Neural cell (in vitro differentiated cells): Measurements from ENCODE around the gene ADGRL4.

Experiments
- EP300 ChIP-seq: fragments of 450-650 bp; conservative IDR thresholded peaks from 2 replicates; pipeline ENCODE4 v1.6.1; 2014; ENCODE audit warnings: antibody characterized with exemption, mild to moderate bottlenecking, moderate library complexity; ENCODE audit not compliant: poor library complexity, severe bottlenecking
- EZH2 ChIP-seq: fragments of 200-600, 300-800 bp; shearing (Covaris generic), sonication (generic); IDR thresholded peaks from 2 replicates; pipeline ENCODE4 v1.6.1; 2014; ENCODE audit warnings: antibody characterized with exemption, low read length, borderline replicate concordance, mild to moderate bottlenecking; ENCODE audit not compliant: insufficient read depth, poor library complexity, severe bottlenecking
- MXI1 ChIP-seq: fragments of 450-650 bp; conservative IDR thresholded peaks from 2 replicates; pipeline ENCODE4 v1.6.1; 2014; ENCODE audit warnings: antibody characterized with exemption, mild to moderate bottlenecking; ENCODE audit not compliant: poor library complexity, severe bottlenecking
- POLR2AphosphoS5 ChIP-seq: IDR thresholded peaks from 2 replicates; pipeline ENCODE4 v1.6.1; 2012
- RAD21 ChIP-seq: fragments of 450-650 bp; conservative IDR thresholded peaks from 2 replicates; pipeline ENCODE4 v1.6.1; 2014; ENCODE audit warnings: antibody characterized with exemption, mild to moderate bottlenecking, moderate library complexity
- SMC3 ChIP-seq: fragments of 450-650 bp; conservative IDR thresholded peaks from 2 replicates; pipeline ENCODE4 v1.6.1; 2014; ENCODE audit warnings: antibody characterized with exemption, mild to moderate bottlenecking, moderate library complexity; ENCODE audit not compliant: poor library complexity
- TAF1 ChIP-seq: IDR thresholded peaks from 2 replicates; pipeline ENCODE4 v1.6.1; 2012; ENCODE audit warnings: low read depth
- TF ChIP-seq, protein P1 (sequence below): IDR thresholded peaks from 2 replicates; pipeline ENCODE4 v1.6.1; 2012; ENCODE audit warnings: borderline replicate concordance
- TF ChIP-seq, protein P2 (sequence below): fragments of 450-650 bp; IDR thresholded peaks from 2 replicates; pipeline ENCODE4 v1.5.1; 2014; ENCODE audit warnings: antibody characterized with exemption, mild to moderate bottlenecking, moderate library complexity; ENCODE audit not compliant: poor library complexity, severe bottlenecking

DNA sequence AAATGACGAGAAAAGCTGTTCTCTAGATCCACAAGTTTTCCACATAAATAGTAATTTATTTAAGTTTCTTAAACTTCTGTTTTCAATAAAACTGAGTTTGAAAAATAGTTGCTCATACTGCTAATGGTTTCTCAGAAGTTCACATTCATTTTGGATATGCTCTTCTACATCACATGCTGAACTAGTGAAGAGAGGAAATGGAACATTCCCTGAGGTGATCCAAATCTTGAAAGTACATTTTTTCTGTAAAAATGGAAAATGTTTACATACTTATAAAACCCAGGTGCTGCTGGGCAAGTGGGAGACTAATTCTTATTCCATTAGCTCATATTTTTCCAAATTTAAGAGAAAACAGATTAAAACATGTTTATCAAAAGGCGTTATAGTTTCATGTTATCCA lies 111.7 kb downstream of the ADGRL4 start:
- TF ChIP-seq, protein P1, sequence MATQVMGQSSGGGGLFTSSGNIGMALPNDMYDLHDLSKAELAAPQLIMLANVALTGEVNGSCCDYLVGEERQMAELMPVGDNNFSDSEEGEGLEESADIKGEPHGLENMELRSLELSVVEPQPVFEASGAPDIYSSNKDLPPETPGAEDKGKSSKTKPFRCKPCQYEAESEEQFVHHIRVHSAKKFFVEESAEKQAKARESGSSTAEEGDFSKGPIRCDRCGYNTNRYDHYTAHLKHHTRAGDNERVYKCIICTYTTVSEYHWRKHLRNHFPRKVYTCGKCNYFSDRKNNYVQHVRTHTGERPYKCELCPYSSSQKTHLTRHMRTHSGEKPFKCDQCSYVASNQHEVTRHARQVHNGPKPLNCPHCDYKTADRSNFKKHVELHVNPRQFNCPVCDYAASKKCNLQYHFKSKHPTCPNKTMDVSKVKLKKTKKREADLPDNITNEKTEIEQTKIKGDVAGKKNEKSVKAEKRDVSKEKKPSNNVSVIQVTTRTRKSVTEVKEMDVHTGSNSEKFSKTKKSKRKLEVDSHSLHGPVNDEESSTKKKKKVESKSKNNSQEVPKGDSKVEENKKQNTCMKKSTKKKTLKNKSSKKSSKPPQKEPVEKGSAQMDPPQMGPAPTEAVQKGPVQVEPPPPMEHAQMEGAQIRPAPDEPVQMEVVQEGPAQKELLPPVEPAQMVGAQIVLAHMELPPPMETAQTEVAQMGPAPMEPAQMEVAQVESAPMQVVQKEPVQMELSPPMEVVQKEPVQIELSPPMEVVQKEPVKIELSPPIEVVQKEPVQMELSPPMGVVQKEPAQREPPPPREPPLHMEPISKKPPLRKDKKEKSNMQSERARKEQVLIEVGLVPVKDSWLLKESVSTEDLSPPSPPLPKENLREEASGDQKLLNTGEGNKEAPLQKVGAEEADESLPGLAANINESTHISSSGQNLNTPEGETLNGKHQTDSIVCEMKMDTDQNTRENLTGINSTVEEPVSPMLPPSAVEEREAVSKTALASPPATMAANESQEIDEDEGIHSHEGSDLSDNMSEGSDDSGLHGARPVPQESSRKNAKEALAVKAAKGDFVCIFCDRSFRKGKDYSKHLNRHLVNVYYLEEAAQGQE, result no peak
- TF ChIP-seq, protein P2, sequence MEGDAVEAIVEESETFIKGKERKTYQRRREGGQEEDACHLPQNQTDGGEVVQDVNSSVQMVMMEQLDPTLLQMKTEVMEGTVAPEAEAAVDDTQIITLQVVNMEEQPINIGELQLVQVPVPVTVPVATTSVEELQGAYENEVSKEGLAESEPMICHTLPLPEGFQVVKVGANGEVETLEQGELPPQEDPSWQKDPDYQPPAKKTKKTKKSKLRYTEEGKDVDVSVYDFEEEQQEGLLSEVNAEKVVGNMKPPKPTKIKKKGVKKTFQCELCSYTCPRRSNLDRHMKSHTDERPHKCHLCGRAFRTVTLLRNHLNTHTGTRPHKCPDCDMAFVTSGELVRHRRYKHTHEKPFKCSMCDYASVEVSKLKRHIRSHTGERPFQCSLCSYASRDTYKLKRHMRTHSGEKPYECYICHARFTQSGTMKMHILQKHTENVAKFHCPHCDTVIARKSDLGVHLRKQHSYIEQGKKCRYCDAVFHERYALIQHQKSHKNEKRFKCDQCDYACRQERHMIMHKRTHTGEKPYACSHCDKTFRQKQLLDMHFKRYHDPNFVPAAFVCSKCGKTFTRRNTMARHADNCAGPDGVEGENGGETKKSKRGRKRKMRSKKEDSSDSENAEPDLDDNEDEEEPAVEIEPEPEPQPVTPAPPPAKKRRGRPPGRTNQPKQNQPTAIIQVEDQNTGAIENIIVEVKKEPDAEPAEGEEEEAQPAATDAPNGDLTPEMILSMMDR, result no peak
- no peak for TF ChIP-seq EZH2
- TF ChIP-seq RAD21, result no peak
- TF ChIP-seq MXI1, result no peak
- no peak for TF ChIP-seq POLR2AphosphoS5
- no peak for TF ChIP-seq TAF1
- no peak for TF ChIP-seq EP300
- no peak for TF ChIP-seq SMC3
